ENCODE measurements around the gene SLC27A5.
"Not testable (repeated sequence)": the region's sequence is repeated elsewhere in the genome, so short reads cannot be mapped to it uniquely, and the experiment has no call there.

The SLC27A5 gene

GRCh38 chr19:58521651-58522050, 9.9 kb upstream of the SLC27A5 start:
- DNase-seq = no peak

- DNase-seq = no peak
Observed at GRCh38 chr19:58520257-58520599, 8.4 kb upstream of the SLC27A5 start.

- peak; percentile 93 for DNase-seq
Observed at GRCh38 chr19:58519355-58520256, 7.8 kb upstream of the SLC27A5 start, which contains the start of gene ZBTB45. Gene ZBTB45 (minus strand): TSS chr19:58519810. CDS start chr19:58517673, 2,137 bp downstream.

- peak; percentile 85 for DNase-seq
Observed at GRCh38 chr19:58519087-58519354, 7.2 kb upstream of the SLC27A5 start.

- DNase-seq = no peak
Observed at GRCh38 chr19:58518256-58519086, 6.7 kb upstream of the SLC27A5 start.

GRCh38 chr19:58516964-58517833, 5.4 kb upstream of the SLC27A5 start:
- no peak for DNase-seq

GRCh38 chr19:58516246-58516836, 4.5 kb upstream of the SLC27A5 start:
- no peak for DNase-seq

- DNase-seq = no peak
Observed at GRCh38 chr19:58515259-58515658, 3.5 kb upstream of the SLC27A5 start.

- no peak for DNase-seq
Observed at GRCh38 chr19:58514564-58515022, 2.8 kb upstream of the SLC27A5 start.

GRCh38 chr19:58513694-58514563, 2.1 kb upstream of the SLC27A5 start:
- peak; percentile 81 for DNase-seq

GRCh38 chr19:58513213-58513693, 1.5 kb upstream of the SLC27A5 start:
- DNase-seq = no peak

- no peak for DNase-seq
Observed at GRCh38 chr19:58510084-58510862, 1.5 kb downstream of the SLC27A5 start.

GRCh38 chr19:58509731-58510083, 2.1 kb downstream of the SLC27A5 start:
- no peak for DNase-seq

GRCh38 chr19:58507602-58508223, 4.1 kb downstream of the SLC27A5 start:
- DNase-seq = not testable (repeated sequence)

- no peak for DNase-seq
Observed at GRCh38 chr19:58500242-58500641, 11.6 kb downstream of the SLC27A5 start.

GRCh38 chr19:58499021-58499927, 12.5 kb downstream of the SLC27A5 start:
- DNase-seq = peak; percentile 59

- DNase-seq = no peak
Observed at GRCh38 chr19:58498316-58499020, 13.3 kb downstream of the SLC27A5 start.

- DNase-seq = no peak
Observed at GRCh38 chr19:58497634-58498170, 14.1 kb downstream of the SLC27A5 start.

Data from NCI-H510A treated with DMSO at 0.1 percent for 48 hours (cell line).